HG03139 (cell line): ENCODE results near the gene ST8SIA6.
A peak's percentile ranks its signal among the peaks of the same experiment; 100 is the strongest.
"Not testable (repeated sequence)": the region's sequence is repeated elsewhere in the genome, so short reads cannot be mapped to it uniquely, and the experiment has no call there.

Experiments
- ATAC-seq: cut with Tn5 transposase; IDR thresholded peaks from one replicate; pipeline ENCODE4 v1.9.1; 2021; ENCODE audit not compliant: unreplicated experiment

Gene ST8SIA6

GRCh38 chr10:17454161-17455014, at the start of gene ST8SIA6:
Gene ST8SIA6 (minus strand): TSS chr10:17454595. CDS start chr10:17454255, 340 bp downstream.
- ATAC-seq, result peak; percentile 58

DNA sequence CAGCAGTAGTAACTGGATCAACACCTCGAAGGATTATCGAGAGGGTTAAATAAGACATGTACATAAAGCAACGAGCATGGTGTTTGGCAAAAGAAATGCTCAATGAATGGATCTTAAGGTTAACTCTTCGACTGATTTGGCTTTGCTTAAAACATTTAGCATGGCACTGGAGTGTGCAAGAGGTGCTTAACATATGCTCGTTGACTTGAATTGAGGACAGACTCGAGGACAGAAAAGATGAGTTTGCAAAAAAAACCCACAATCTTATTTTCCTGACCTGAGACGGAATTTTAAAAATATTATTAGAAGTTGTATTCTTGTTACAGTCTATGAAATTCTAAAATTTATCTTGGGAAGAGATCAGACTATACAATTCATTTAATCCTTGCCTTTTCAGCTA, 49.4 kb upstream of the ST8SIA6 start:
- ATAC-seq, result no peak

DNA sequence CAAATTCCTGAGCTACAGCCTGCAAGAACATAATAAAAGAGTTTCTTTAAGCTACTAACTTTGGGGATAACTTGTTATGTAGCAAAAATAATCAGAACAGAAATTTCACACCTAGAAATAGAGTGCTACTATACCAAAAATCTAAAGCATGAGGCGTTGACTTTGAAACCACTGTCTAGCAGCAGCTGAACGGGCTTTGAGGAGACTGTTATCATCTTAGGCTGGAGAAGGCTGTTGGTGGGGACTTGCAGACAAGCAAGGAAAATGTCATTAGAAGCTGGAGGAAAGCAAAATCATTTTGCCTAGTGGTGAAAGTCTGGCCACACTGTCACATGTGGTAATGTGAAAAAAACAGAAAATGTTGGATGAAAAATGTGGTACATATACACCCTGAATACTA, 48.4 kb upstream of the ST8SIA6 start:
- ATAC-seq, result no peak

GRCh38 chr10:17499014-17499413, 44.6 kb upstream of the ST8SIA6 start:
- ATAC-seq, result not testable (repeated sequence)

DNA sequence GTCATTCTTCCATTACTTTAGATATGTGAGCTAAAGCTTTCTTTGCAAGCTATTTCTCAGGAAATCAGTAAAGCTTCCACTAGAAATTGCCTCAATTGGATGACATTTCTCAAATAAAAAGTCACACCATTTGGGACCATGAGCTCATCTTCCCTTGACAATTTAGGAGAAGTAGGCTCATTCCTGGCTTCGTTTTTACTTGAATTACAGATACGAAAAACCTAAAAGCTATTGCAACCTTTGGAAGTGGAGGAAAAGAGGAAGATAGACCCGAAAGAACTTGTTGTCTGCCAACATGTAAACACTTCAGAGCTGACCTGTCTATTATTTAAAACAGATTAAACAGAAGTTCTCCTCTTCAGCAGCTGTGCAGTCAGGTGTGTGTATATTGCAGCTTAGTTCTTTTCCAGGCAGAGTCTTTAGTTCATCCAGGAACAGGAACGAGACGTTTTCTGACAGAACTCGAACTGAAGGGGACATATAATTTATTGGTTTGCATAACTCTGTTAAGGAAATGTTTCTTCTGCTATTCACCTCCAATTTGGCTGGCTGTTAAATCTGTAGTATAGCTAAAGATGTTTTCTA, 43.1 kb upstream of the ST8SIA6 start:
- ATAC-seq, result no peak

DNA sequence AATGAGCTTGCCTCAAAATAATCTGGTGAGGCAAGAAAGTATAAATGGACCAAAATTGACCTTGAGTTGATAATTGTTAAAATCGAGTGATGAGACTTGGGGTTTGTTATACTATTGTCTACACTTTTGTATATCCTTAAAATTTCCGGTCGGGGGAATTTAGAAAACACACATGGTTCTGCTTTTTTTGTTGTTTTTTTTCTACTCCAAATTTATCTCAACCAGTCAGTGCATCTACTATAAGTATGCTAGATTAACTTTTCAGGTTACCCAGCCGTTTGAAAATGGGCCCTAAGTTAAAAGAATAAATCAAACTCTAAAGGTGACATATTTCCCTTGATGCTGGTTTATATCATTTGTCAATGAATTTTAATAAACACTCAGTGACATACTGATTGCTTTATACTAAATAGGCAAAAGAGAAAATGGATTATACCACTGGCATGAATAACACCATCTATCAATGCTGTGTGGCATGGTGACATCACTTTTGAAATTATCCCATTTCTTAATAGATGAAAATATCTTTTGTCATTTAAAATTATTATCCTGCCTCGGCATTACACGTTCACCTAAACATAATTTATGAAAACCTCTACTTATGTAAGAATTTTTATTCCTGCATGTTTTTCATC, 40.3 kb upstream of the ST8SIA6 start:
- no peak for ATAC-seq

- no peak for ATAC-seq
Observed at GRCh38 chr10:17488848-17489247, 34.5 kb upstream of the ST8SIA6 start.

DNA sequence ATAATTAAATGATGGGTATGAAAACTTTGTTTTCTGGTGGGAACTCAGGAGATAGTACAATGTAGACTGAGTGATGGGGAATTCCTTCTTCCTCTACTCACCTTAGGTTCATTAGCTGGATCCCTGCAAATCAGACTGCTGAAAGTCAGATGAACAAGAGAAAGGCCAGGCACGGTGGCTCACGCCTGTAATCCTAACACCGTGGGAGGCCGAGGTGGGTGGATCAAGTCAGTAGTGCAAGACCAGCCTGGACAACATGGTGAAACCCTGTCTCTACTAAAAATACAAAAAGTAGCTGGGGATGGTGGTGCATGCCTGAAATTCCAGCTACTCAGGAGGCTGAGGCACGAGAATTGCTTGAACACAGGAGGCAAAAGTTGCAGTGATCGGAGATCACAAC, 28.7 kb upstream of the ST8SIA6 start:
- no peak for ATAC-seq

DNA sequence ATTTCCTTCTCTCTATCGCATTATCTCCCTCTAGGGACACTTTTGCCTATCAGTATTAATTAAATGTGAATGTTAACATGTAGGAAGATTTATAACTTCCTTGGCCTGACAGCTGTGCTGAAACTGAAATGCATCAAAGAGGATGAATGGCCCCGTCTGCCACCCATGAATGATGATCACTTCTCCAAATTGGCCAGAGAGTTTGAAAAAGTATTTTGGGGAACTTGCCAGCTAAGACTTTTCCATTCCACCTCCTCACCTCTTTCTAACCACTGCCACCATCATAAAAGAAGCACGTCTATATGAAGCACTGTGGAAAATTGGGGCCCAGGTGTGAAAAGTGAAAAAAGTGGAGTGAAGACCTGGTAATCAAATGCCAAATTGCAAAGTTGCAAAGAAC, 25.4 kb upstream of the ST8SIA6 start:
- no peak for ATAC-seq

DNA sequence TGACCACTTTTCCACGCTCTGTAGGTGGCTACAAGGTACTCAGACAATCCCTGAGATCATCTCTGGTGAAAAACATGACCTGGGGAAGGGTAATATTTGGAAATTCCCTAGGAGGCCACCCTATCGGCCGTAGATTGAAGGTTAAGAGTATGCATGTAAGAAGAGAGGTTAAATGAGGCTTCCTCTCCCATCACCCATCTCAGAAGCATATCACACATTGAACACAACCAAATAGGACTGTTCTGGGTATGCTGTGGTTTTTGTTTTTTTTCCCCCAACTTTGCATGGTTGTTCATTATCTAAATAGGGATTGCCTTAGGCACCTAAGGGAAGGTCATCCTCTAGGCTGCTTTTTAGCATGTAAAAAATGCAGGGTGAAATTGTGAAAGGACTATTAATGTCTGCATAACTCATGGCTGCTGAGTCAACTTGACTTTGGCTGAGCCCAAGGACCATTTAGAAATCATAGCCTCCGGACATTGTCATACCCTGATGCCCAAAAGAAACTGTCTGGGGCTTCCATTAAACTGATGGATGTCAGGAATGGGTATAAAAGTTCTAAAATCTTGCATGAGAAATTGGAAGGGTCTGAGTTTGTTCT, 24.7 kb upstream of the ST8SIA6 start:
- no peak for ATAC-seq

DNA sequence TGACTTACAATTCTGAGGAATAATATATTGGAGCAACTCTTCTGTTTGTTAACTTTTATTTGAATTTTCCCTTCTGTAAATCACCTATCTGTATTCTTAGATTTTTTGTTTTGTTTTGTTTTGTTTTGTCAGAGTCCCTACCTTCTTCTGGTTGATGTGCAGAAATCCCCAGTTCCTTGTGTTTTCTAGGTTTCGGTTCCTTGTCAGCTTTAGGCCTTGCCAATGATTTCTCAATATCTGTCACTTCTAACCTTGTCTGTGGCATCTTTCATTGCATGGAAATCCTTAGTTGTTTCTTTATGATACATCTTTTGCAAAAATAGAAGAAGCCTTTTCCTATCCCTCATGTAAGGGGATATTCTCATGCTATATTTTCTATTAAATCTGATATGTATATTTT, 21.7 kb upstream of the ST8SIA6 start:
- ATAC-seq, result peak; percentile 54

GRCh38 chr10:17475661-17476060, 21.3 kb upstream of the ST8SIA6 start:
- ATAC-seq, result no peak

DNA sequence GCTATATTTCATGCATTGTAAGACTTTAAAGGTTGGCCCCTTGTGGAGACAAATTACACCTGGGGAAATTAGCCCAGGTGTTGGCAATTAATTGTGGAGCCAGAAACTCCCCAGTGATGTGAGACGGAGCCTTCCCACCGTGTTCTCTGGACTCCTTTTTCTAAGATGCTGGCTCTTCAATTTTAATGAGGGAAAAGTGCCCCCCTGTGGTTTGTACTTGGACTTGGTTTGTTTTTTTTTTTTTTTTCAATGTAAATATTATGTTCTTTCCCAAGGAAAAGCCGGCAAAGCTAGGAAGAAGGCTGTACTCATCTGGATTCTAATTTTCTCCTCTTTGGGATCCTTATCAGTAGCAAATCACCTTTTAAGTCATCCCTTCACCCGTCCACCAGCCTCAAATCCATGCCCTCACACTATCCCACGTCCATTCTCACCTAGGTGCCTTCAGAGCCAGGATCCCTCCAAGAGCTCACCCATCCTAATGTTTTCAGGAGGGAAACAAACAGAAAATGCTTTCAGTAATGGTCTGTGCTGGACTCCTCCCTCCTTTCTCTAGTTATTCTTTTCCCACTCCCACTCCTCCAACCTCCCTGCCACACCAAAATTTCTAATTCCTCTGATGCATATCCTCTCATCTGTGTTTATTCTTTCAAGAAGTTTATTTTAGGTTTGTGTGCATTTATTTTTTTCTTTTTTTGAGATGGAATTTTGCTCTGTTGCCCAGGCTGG, 20.4 kb upstream of the ST8SIA6 start:
- ATAC-seq, result no peak

- no peak for ATAC-seq
Observed at GRCh38 chr10:17473228-17473950, 19.0 kb upstream of the ST8SIA6 start.

DNA sequence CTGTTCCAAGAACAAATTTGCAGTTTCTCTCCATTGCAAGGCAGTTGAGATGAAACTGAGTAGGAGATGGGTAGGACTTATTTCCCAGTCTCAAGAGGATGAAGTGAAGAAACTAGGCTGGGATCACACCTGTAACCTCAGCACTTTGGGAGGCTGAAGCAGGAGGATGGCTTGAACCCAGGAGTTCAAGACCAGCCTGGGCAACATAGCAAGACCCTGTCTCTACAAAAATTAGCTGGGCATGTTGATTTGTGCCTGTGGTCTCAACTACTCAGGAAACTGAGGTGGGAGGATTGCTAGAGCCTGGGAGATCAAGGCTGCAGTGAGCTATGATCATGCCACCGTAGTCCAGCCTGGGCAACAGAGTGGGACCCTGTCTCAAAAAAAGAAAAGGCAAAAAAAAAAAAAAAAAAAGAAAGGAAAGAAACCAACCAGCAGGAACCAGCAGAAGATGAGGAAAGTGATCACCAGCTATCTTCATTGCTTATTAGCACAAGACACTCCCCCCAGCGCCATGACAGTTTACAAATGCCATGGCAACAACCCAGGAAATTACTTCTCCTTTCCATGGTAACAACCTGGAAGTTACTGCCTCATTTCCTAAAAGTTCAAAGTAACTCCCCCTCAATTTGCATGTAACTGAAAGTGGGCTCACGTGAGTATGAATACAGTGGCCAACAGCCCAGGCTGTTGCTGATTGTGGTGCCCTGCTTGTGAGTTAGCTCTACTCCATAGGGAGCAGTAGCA, 18.3 kb upstream of the ST8SIA6 start:
- no peak for ATAC-seq

- ATAC-seq, result no peak
Observed at GRCh38 chr10:17470246-17470645, 15.9 kb upstream of the ST8SIA6 start.

- no peak for ATAC-seq
Observed at GRCh38 chr10:17465328-17466125, 11.1 kb upstream of the ST8SIA6 start.

DNA sequence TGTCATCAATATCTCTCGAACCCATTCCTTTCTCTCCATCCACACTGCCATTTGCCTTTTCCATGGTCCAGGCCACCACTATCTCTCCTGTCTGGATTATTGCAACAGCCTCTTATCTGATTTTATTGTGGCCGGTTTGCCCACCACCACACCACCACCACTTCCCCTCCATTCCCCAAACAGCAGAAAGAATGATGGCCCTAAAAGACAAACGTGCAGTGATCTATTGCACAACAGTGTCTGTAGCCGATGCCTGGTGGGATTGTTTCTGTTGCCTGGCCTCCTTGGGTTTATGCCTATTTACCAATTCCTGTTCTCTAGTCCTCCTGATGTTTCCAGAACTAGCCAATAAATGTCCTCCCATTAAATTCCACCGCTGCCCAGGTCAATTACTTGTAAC, 10.2 kb upstream of the ST8SIA6 start:
- no peak for ATAC-seq

GRCh38 chr10:17460756-17461155, 6.4 kb upstream of the ST8SIA6 start:
- no peak for ATAC-seq
